GM18505 (cell line): Measurements from ENCODE around the gene CSTPP1.
"Not testable (repeated sequence)": the region's sequence is repeated elsewhere in the genome, so short reads cannot be mapped to it uniquely, and the experiment has no call there.

ENCODE experiments used
- ATAC-seq: cut with Tn5 transposase; IDR thresholded peaks from one replicate; pipeline ENCODE4 v1.9.1; 2021; ENCODE audit not compliant: unreplicated experiment
- POLR2A ChIP-seq: IDR thresholded peaks from 4 replicates; pipeline ENCODE4 v1.6.1; 2011; ENCODE audit warnings: borderline replicate concordance; ENCODE audit not compliant: insufficient read depth, insufficient read length; ENCODE audit errors: extremely low read depth

Gene CSTPP1

DNA sequence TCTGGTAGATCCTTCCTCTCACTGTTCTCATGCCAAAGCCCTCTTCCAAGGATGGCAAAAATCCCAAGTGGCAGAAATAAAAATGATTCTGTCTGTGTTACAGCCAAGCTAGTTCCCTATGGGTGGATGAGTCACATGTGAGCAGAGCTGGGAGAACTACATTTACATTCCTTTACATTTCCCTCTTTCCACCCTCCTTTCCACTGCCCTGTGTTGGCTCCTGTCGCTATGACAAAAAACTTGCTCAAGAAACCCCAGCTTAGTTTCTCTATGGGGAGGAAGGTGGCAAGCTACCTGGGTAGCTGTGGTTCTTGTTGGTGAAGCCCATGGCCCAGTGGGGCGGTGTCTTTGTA is 268.1 kb downstream of the CSTPP1 start:
- no peak for ATAC-seq
- TF ChIP-seq POLR2A = no peak

DNA sequence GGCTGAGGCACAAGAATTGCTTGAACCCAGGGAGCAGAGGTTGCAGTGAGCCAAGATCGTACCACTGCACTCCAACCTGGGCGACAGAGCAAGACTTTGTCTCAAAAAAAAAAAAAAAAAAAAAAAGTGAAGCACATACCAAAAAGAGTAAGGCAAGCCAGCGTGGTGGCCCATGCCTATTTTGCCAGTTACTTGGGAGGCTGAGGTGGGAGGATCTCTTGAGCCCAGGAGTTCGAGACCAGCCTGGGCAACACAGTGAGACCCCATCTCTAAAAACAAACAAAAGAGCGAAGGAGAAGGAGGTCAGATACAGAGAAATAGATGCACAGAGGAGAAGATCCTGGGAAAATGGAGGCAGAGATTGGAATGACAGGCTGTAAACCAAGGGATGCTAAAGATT is 270.0 kb downstream of the CSTPP1 start:
- not testable (repeated sequence) for ATAC-seq

DNA sequence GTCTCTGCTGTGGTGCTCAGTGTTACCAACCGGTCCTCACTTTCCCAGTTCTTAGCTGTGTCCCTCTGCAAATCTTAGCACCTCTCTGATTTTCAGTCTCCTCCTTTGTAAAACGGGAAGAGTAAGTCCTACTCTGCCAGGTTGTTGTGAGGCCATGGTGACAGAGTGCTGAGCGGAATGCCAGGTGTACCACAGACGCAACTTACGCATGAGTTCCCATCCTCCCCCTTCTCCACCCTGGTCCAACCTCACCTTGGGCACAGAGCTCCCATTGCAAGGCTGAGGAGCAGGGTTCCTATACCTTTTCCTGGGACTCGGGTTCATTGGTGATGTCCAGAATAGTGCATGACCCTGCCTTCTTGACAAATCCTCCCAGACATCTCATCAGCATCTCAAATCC is 270.9 kb downstream of the CSTPP1 start:
- TF ChIP-seq POLR2A = no peak

DNA sequence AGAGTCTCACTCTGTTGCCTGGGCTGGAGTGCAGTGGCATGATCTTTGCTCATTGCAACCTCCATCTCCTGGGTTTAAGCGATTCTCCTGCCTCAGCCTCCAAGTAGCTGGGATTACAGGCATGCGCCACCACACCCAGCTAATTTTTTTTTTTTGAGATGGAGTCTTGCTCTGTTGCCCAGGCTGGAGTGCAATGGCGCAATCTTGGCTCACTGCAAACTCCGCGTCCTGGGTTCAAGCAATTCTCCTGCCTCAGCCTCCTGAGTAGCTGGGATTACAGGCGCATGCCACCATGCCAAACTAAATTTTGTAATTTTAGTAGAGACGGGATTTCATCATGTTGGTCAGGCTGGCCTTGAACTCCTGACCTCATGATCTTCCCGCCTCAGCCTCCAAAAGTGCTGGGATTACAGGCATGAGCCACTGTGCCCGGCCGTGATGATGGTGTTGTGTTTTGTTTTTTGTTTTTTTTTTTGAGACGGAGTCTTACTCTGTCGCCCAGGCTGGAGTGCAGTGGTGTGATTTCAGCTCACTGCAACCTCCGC is 271.5 kb downstream of the CSTPP1 start:
- not testable (repeated sequence) for ATAC-seq

More for the DNA sequence above, 270.9 kb downstream of the CSTPP1 start:
- no peak for ATAC-seq

DNA sequence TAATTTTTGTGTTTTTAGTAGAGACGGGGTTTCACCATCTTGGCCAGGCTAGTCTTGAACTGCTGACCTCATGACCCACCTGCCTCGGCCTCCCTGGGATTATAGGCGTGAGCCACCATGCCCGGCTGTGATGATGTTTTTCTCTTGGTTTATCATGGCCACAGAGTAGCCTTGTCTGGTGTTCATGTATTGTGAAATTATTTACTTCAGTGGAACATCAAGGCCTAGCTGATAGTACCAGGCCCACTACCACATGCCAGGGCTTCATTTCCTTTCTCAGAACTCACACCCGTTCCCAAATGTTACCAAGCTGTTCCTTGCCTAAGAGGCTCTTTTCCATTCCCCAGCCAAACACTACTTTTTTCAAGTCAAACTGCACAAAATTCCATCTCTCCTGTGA is 272.1 kb downstream of the CSTPP1 start:
- no peak for TF ChIP-seq POLR2A
- ATAC-seq = no peak
